A549 (cell line): ENCODE data around the gene TMEM266. TPM values are rescaled to one million over a fixed set of nuclear protein-coding genes. Genes with fewer than 3 reads are reported as not detected.

ENCODE experiments used
- ATAC-seq, 2 experiments: fragments of 200-7000 bp in 1 of 2; fragments of >200 bp in 1 of 2; cut with Nextera tagmentation in 1 of 2; cut with Tn5 transposase in 1 of 2; 3 replicates each; pipeline versions ENCODE4 v1.8.0 to v1.9.1; 2018 to 2020; ENCODE audit warnings: mild to moderate bottlenecking in 1 of 2, moderate library complexity in 1 of 2
- CTCF ChIA-PET: fragments of 300-600 bp; sonication (Branson Sonifier 250); formaldehyde crosslinking; extraction: SDS; loops from one replicate; lab custom pipeline; 2021; ENCODE audit warnings: antibody characterized with exemption, inconsistent platforms; lab: Yijun Ruan, JAX
- POLR2A ChIA-PET: fragments of 350-600 bp; formaldehyde crosslinking; extraction: SDS; loops from one replicate; lab custom pipeline; 2021; ENCODE audit warnings: antibody characterized with exemption, inconsistent platforms; lab: Yijun Ruan, JAX
- DNase-seq, 2 experiments: peaks; one replicate each; pipeline versions ENCODE4 v3.0.0 to v3.0.0-alpha.2; 2011 to 2016; ENCODE audit warnings: low read depth in 1 of 2, low spot score in 1 of 2
- FAIRE-seq: peaks from 2 replicates; lab custom pipeline; 2011; peaks lifted over from hg19 to GRCh38; lab: Jason Lieb, UNC
- H3K27ac ChIP-seq, 2 experiments: fragments of >200 bp; sonication (Bioruptor Twin); formaldehyde crosslinking; 3 replicates each; pipeline ENCODE4 v1.5.1; 2016 to 2017
- H3K4me1 ChIP-seq: fragments of >200 bp; sonication (Bioruptor Twin); formaldehyde crosslinking; 3 replicates; pipeline ENCODE4 v1.6.1; 2016
- H3K4me2 ChIP-seq: fragments of >200 bp; sonication (Bioruptor Twin); formaldehyde crosslinking; 3 replicates; pipeline ENCODE4 v1.6.1; 2016
- H3K4me3 ChIP-seq: fragments of >200 bp; sonication (Bioruptor Twin); formaldehyde crosslinking; 3 replicates; pipeline ENCODE4 v1.5.1; 2016
- H3K9me3 ChIP-seq: fragments of >200 bp; sonication (Bioruptor Twin); formaldehyde crosslinking; 3 replicates; pipeline ENCODE4 v1.6.1; 2016
- BCL3 ChIP-seq: fragments of >200 bp; sonication (Bioruptor Twin); formaldehyde crosslinking; IDR thresholded peaks from 3 replicates; pipeline ENCODE4 v1.6.1; 2016
- CBX2 ChIP-seq: fragments of 200-600 bp; sonication (generic); IDR thresholded peaks from 2 replicates; pipeline ENCODE4 v1.6.1; 2016; ENCODE audit warnings: low read depth, mild to moderate bottlenecking, borderline replicate concordance
- CHD4 ChIP-seq: fragments of 200-600 bp; sonication (generic); IDR thresholded peaks from 2 replicates; pipeline ENCODE4 v1.6.1; 2016; ENCODE audit warnings: antibody characterized with exemption, mild to moderate bottlenecking, borderline replicate concordance
- ELK1 ChIP-seq: fragments of 150-350 bp; IDR thresholded peaks from 2 replicates; pipeline ENCODE4 v1.6.1; 2014; ENCODE audit warnings: low read depth, mild to moderate bottlenecking, low read length
- EP300 ChIP-seq, 2 experiments: fragments of >200 bp; sonication (Bioruptor Twin); formaldehyde crosslinking; IDR thresholded peaks; 2 replicates in 1 of 2; 3 replicates in 1 of 2; pipeline ENCODE4 v1.6.1; 2016 to 2017
- ESRRA ChIP-seq: fragments of 150-350 bp; IDR thresholded peaks from 2 replicates; pipeline ENCODE4 v1.6.1; 2014; ENCODE audit warnings: mild to moderate bottlenecking, low read length, borderline replicate concordance
- FOSB ChIP-seq: fragments of 250-450 bp; sonication (Bioruptor Pico); IDR thresholded peaks from 2 replicates; pipeline ENCODE4 v1.5.0; 2020; ENCODE audit warnings: mild to moderate bottlenecking, moderate library complexity
- GATA3 ChIP-seq: IDR thresholded peaks from 2 replicates; pipeline ENCODE4 v1.6.1; 2012; ENCODE audit warnings: borderline replicate concordance
- HDAC2 ChIP-seq: fragments of 200-600 bp; sonication (generic); IDR thresholded peaks from 2 replicates; pipeline ENCODE4 v1.6.1; 2016
- HES2 ChIP-seq: fragments of >200 bp; sonication (Bioruptor Twin); formaldehyde crosslinking; IDR thresholded peaks from 2 replicates; pipeline ENCODE4 v1.6.1; 2016
- HMGXB4 ChIP-seq: fragments of 250-450 bp; sonication (Bioruptor Pico); IDR thresholded peaks from 2 replicates; pipeline ENCODE4 v1.5.0; 2021; ENCODE audit warnings: mild to moderate bottlenecking, moderate library complexity, borderline replicate concordance
- HOXB13 ChIP-seq: fragments of 250-450 bp; sonication (Bioruptor Pico); IDR thresholded peaks from 2 replicates; pipeline ENCODE4 v1.5.0; 2020; ENCODE audit warnings: low read depth, mild to moderate bottlenecking, moderate library complexity
- JUN ChIP-seq, 2 experiments: fragments of >200 bp; sonication (Bioruptor Twin); formaldehyde crosslinking; IDR thresholded peaks; 2 replicates in 1 of 2; 3 replicates in 1 of 2; pipeline ENCODE4 v1.6.1; 2016 to 2017
- KDM1A ChIP-seq: fragments of 200-600 bp; sonication (generic); IDR thresholded peaks from 2 replicates; pipeline ENCODE4 v1.6.1; 2016; ENCODE audit warnings: low read depth, mild to moderate bottlenecking
- MAFK ChIP-seq: fragments of 450-650 bp; IDR thresholded peaks from 2 replicates; pipeline ENCODE4 v1.6.1; 2014; ENCODE audit not compliant: partially characterized antibody
- MAZ ChIP-seq: fragments of 150-350 bp; IDR thresholded peaks from 2 replicates; pipeline ENCODE4 v1.6.1; 2014; ENCODE audit warnings: antibody characterized with exemption, low read depth, low read length, borderline replicate concordance
- MYC ChIP-seq: IDR thresholded peaks from 2 replicates; pipeline ENCODE4 v1.6.1; 2012; ENCODE audit warnings: mild to moderate bottlenecking, inconsistent platforms, low read length, improper control_type of control experiment, borderline replicate concordance
- NPAS2 ChIP-seq: fragments of 250-450 bp; sonication (Bioruptor Pico); IDR thresholded peaks from 2 replicates; pipeline ENCODE4 v1.8.0; 2022; ENCODE audit warnings: mild to moderate bottlenecking, moderate library complexity, borderline replicate concordance
- NR3C1 ChIP-seq: fragments of >200 bp; sonication (Bioruptor Twin); formaldehyde crosslinking; IDR thresholded peaks from 3 replicates; pipeline ENCODE4 v1.6.1; 2017
- RARB ChIP-seq: fragments of 250-450 bp; sonication (Bioruptor Pico); IDR thresholded peaks from 2 replicates; pipeline ENCODE4 v1.8.0; 2021; ENCODE audit warnings: mild to moderate bottlenecking, moderate library complexity
- RNF2 ChIP-seq: fragments of 200-600 bp; sonication (generic); IDR thresholded peaks from 2 replicates; pipeline ENCODE4 v1.6.1; 2016; ENCODE audit warnings: low read depth, mild to moderate bottlenecking, antibody characterized with exemption, moderate library complexity, borderline replicate concordance
- SMC3 ChIP-seq: fragments of >200 bp; sonication (Bioruptor Twin); formaldehyde crosslinking; IDR thresholded peaks from 3 replicates; pipeline ENCODE4 v1.6.1; 2018; ENCODE audit warnings: inconsistent platforms
- USF2 ChIP-seq: fragments of 450-650 bp; IDR thresholded peaks from 2 replicates; pipeline ENCODE4 v1.6.1; 2014; ENCODE audit warnings: antibody characterized with exemption
- ZFP36 ChIP-seq: fragments of 450-650 bp; IDR thresholded peaks from 2 replicates; pipeline ENCODE4 v1.6.1; 2014; ENCODE audit warnings: borderline replicate concordance; ENCODE audit not compliant: partially characterized antibody
- ZNF302 ChIP-seq: fragments of 250-450 bp; sonication (Bioruptor Pico); IDR thresholded peaks from 2 replicates; pipeline ENCODE4 v1.9.0; 2021; ENCODE audit warnings: inconsistent platforms, mild to moderate bottlenecking, moderate library complexity
- ZSCAN20 ChIP-seq: fragments of 250-450 bp; sonication (Bioruptor Pico); IDR thresholded peaks from 2 replicates; pipeline ENCODE4 v1.8.0; 2022; ENCODE audit warnings: mild to moderate bottlenecking, moderate library complexity
- WGBS: methylation state at CpG from one replicate; pipeline ENCODE4 v1.1.6; 2017; ENCODE audit errors: missing lambda C conversion rate; 5-methylcytosine and 5-hydroxymethylcytosine counted together
- polyA plus RNA-seq, 4 experiments: library from polyadenylated mRNA; depleted of rRNA in 3 of 4; stranded (reverse); fragments of >200 nt; fragmentation: RNase III in 1 of 4; extraction: RNeasy Plus Mini Kit Qiagen cat#74134 plus additional on column Dnase treatment in 1 of 4; gene quantifications; 2 replicates in 3 of 4; 3 replicates in 1 of 4; pipeline ENCODE4 v1.2.3, GENCODE V29; 2011 to 2017
- TF ChIP-seq, protein P1 (sequence below): IDR thresholded peaks from 2 replicates; pipeline ENCODE4 v1.6.1; 2012

TMEM266 gene
- polyA plus RNA-seq, 2 of the 4 experiments (the other 2 are of a cell fraction): 0.06 to 0.08 TPM

DNA sequence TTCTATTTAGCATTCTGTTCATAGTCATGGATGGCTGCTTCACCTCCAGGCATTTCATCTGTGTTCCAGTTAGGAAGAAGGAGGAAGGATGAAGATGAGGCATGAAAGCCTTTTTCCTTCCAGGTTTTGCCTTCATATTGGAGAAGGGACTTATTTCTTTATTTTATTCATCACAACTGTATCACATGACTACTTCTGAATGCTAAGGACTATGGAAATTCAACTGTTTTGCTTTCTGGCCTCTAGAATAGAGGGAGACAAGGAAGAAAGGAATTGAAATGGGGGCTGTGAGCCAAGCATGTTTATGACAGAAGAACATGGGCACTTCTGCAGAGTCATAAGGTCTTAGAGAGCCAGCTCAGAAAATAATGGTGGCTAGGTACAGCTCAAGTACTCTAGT, 10.4 kb downstream of the TMEM266 start:
- DNase-seq (no peak), FAIRE-seq (no peak), ATAC-seq (no peak)
- Histone ChIP-seq H3K9me3 (no peaks in the 10 kb centered on the region), H3K4me3 (no peak overlapping the region), H3K4me2 (no peak overlapping the region), H3K27ac (no peak overlapping the region), H3K4me1 (no peaks in the 10 kb centered on the region)
- POLR2A ChIA-PET: no interaction called here
- CTCF ChIA-PET: interaction anchor here (1.1 to 1.5 kb wide), 3 partner anchors 12 to 78 kb away, joined by 3 to 5 read pairs (median 4); no protein-coding TSS in a partner anchor
- TF ChIP-seq JUN (IDR thresholded peaks at IDR 0.05) (no peak), HDAC2 (no peak), ZSCAN20 (CRISPR knock-in tag) (no peak), RNF2 (no peak), MYC (no peak), EP300 (IDR thresholded peaks at IDR 0.05) (no peak), ELK1 (no peak), NR3C1 (no peak), FOSB (CRISPR knock-in tag) (no peak), KDM1A (no peak), ESRRA (no peak), CBX2 (no peak), NPAS2 (no peak), ZNF302 (no peak)

- Histone ChIP-seq H3K4me2 (no peak overlapping the region), H3K27ac (no peak overlapping the region), H3K4me1 (no peaks in the 10 kb centered on the region), H3K4me3 (no peak overlapping the region), H3K9me3 (no peaks in the 10 kb centered on the region)
- ATAC-seq (no peak; a peak in 1 of 6 replicates), FAIRE-seq (no peak), DNase-seq (no peak)
- 29% methylated on average over 4 of the region's 4 CpGs for WGBS
- no peak for TF ChIP-seq FOSB (CRISPR knock-in tag)
- TF ChIP-seq USF2: no peak
- no peak for TF ChIP-seq SMC3
- TF ChIP-seq GATA3: no peak
- TF ChIP-seq BCL3: no peak
- POLR2A ChIA-PET: no interaction called here
- CTCF ChIA-PET: interaction anchor here (0.8 to 1.7 kb wide), 5 partner anchors 11 to 77 kb away, joined by 3 to 9 read pairs (median 5); partner anchors contain the start of gene TMEM266
Measured at GRCh38 chr15:76070921-76071635, 11.3 kb downstream of the TMEM266 start.

- ATAC-seq (no peak), FAIRE-seq (no peak), DNase-seq (no peak)
- CTCF ChIA-PET: interaction anchor here (0.8 to 1.7 kb wide), 4 partner anchors 11 to 67 kb away, joined by 3 to 9 read pairs (median 4); partner anchors contain the start of gene TMEM266
- WGBS: 53% methylated on average over 7 of the region's 7 CpGs
- Histone ChIP-seq H3K9me3 (no peaks in the 10 kb centered on the region), H3K27ac (no peak overlapping the region), H3K4me1 (no peaks in the 10 kb centered on the region), H3K4me2 (no peak overlapping the region), H3K4me3 (no peak overlapping the region)
- POLR2A ChIA-PET: no interaction called here
- TF ChIP-seq EP300 (IDR thresholded peaks at IDR 0.05) (no peak), RARB (CRISPR knock-in tag) (no peak), HOXB13 (CRISPR knock-in tag) (no peak), CHD4 (no peak), MAZ (no peak), HES2 (no peak), RNF2 (no peak), MAFK (no peak), ZFP36 (no peak), HMGXB4 (CRISPR knock-in tag) (no peak), SMC3 (no peak)
- TF ChIP-seq, protein P1, sequence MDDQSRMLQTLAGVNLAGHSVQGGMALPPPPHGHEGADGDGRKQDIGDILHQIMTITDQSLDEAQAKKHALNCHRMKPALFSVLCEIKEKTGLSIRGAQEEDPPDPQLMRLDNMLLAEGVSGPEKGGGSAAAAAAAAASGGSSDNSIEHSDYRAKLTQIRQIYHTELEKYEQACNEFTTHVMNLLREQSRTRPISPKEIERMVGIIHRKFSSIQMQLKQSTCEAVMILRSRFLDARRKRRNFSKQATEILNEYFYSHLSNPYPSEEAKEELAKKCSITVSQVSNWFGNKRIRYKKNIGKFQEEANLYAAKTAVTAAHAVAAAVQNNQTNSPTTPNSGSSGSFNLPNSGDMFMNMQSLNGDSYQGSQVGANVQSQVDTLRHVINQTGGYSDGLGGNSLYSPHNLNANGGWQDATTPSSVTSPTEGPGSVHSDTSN: no peak
Measured at GRCh38 chr15:76071806-76072205, 12.0 kb downstream of the TMEM266 start.
